ENCODE results near the gene KRTAP26-1. TPM values are rescaled to one million over a fixed set of nuclear protein-coding genes. Genes with fewer than 3 reads are reported as not detected.

KRTAP26-1 gene
- not detected in 2 replicates for total RNA-seq

GRCh38 chr21:30320215-30320614, at the start of gene KRTAP26-1:
Gene KRTAP26-1 (minus strand): TSS chr21:30320315. CDS start chr21:30320035, 280 bp downstream.
- intact Hi-C loops (cut with micrococcal nuclease), result no loop called here

- intact Hi-C loops (cut with micrococcal nuclease), result no loop called here
These were observed 35.8 kb upstream of the KRTAP26-1 start for GRCh38 chr21:30355906-30356305.

GRCh38 chr21:30354308-30355005, 34.3 kb upstream of the KRTAP26-1 start:
- intact Hi-C loops (cut with micrococcal nuclease), result no loop called here

- intact Hi-C loops (cut with micrococcal nuclease), result no loop called here
These were observed 31.4 kb upstream of the KRTAP26-1 start for GRCh38 chr21:30351534-30351933.

GRCh38 chr21:30349572-30349971, 29.5 kb upstream of the KRTAP26-1 start:
- intact Hi-C loops (cut with micrococcal nuclease), result no loop called here

GRCh38 chr21:30348506-30348905, 28.4 kb upstream of the KRTAP26-1 start, which contains the start of gene KRTAP23-1:
Gene KRTAP23-1 (minus strand): TSS chr21:30348606. CDS start chr21:30348606, 0 bp downstream.
- intact Hi-C loops (cut with micrococcal nuclease), result no loop called here

GRCh38 chr21:30345014-30345413, 24.9 kb upstream of the KRTAP26-1 start:
- intact Hi-C loops (cut with micrococcal nuclease), result no loop called here

GRCh38 chr21:30340714-30341573, 20.8 kb upstream of the KRTAP26-1 start:
- intact Hi-C loops (cut with micrococcal nuclease), result no loop called here

GRCh38 chr21:30338717-30339116, 18.6 kb upstream of the KRTAP26-1 start:
- intact Hi-C loops (cut with micrococcal nuclease), result no loop called here

GRCh38 chr21:30337772-30338171, 17.7 kb upstream of the KRTAP26-1 start:
- intact Hi-C loops (cut with micrococcal nuclease), result no loop called here

- intact Hi-C loops (cut with micrococcal nuclease), result no loop called here
These were observed 17.2 kb upstream of the KRTAP26-1 start, which contains the start of gene KRTAP27-1 for GRCh38 chr21:30337276-30337744. Gene KRTAP27-1 (minus strand): TSS chr21:30337694. CDS start chr21:30337668, 26 bp downstream.

- intact Hi-C loops (cut with micrococcal nuclease), result no loop called here
These were observed 16.5 kb upstream of the KRTAP26-1 start for GRCh38 chr21:30336596-30336995.

- intact Hi-C loops (cut with micrococcal nuclease), result no loop called here
These were observed 13.6 kb upstream of the KRTAP26-1 start for GRCh38 chr21:30333736-30334135.

GRCh38 chr21:30332681-30333080, 12.6 kb upstream of the KRTAP26-1 start:
- intact Hi-C loops (cut with micrococcal nuclease), result no loop called here

- intact Hi-C loops (cut with micrococcal nuclease), result no loop called here
These were observed 9.2 kb upstream of the KRTAP26-1 start for GRCh38 chr21:30329203-30329875.

GRCh38 chr21:30326390-30326789, 6.3 kb upstream of the KRTAP26-1 start:
- intact Hi-C loops (cut with micrococcal nuclease), result no loop called here

- intact Hi-C loops (cut with micrococcal nuclease), result no loop called here
These were observed 4.4 kb downstream of the KRTAP26-1 start for GRCh38 chr21:30315701-30316100.

GRCh38 chr21:30306884-30307283, 13.2 kb downstream of the KRTAP26-1 start:
- intact Hi-C loops (cut with micrococcal nuclease), result no loop called here

GRCh38 chr21:30305136-30305535, 15.0 kb downstream of the KRTAP26-1 start:
- intact Hi-C loops (cut with micrococcal nuclease), result no loop called here

GRCh38 chr21:30289215-30289614, 30.9 kb downstream of the KRTAP26-1 start, which contains the start of gene KRTAP25-1:
Gene KRTAP25-1 (minus strand): TSS chr21:30289514. CDS start chr21:30289490, 24 bp downstream.
- intact Hi-C loops (cut with micrococcal nuclease), result no loop called here

GRCh38 chr21:30282850-30283249, 37.3 kb downstream of the KRTAP26-1 start, which contains the start of gene KRTAP24-1:
Gene KRTAP24-1 (minus strand): TSS chr21:30282950. CDS start chr21:30282932, 18 bp downstream.
- intact Hi-C loops (cut with micrococcal nuclease), result no loop called here
